GM21825 (cell line): ENCODE measurements around the gene STOX2.
"Not testable (repeated sequence)": the region's sequence is repeated elsewhere in the genome, so short reads cannot be mapped to it uniquely, and the experiment has no call there.

Experiments
- ATAC-seq: cut with Tn5 transposase; IDR thresholded peaks from one replicate; pipeline ENCODE4 v1.9.1; 2021; ENCODE audit warnings: mild to moderate bottlenecking, moderate library complexity; ENCODE audit not compliant: unreplicated experiment

Gene STOX2

GRCh38 chr4:184019667-184020623 is 114.8 kb downstream of the STOX2 start:
- ATAC-seq = no peak

- no peak for ATAC-seq
These were observed 116.3 kb downstream of the STOX2 start for GRCh38 chr4:184021389-184021788.

- ATAC-seq = no peak
These were observed 117.7 kb downstream of the STOX2 start for GRCh38 chr4:184022679-184023383.

- ATAC-seq = no peak
These were observed 119.5 kb downstream of the STOX2 start for GRCh38 chr4:184024637-184025036.

- ATAC-seq = no peak
These were observed 123.7 kb downstream of the STOX2 start for GRCh38 chr4:184028561-184029374.

- no peak for ATAC-seq
These were observed 124.9 kb downstream of the STOX2 start for GRCh38 chr4:184030036-184030435.

- no peak for ATAC-seq
These were observed 125.7 kb downstream of the STOX2 start for GRCh38 chr4:184030764-184031163.

- no peak for ATAC-seq
These were observed 127.0 kb downstream of the STOX2 start for GRCh38 chr4:184032091-184032490.

GRCh38 chr4:184039963-184040383 is 134.9 kb downstream of the STOX2 start:
- ATAC-seq = no peak

GRCh38 chr4:184041156-184041555 is 136.0 kb downstream of the STOX2 start:
- no peak for ATAC-seq

GRCh38 chr4:184046148-184046547 is 141.0 kb downstream of the STOX2 start:
- ATAC-seq = no peak

- not testable (repeated sequence) for ATAC-seq
These were observed 146.2 kb downstream of the STOX2 start for GRCh38 chr4:184051262-184051661.

GRCh38 chr4:184052616-184053015 is 147.5 kb downstream of the STOX2 start:
- no peak for ATAC-seq

- no peak for ATAC-seq
These were observed 148.3 kb downstream of the STOX2 start for GRCh38 chr4:184053434-184053833.

GRCh38 chr4:184056877-184057276 is 151.8 kb downstream of the STOX2 start:
- ATAC-seq = no peak

GRCh38 chr4:184058026-184058425 is 152.9 kb downstream of the STOX2 start:
- ATAC-seq = no peak

- ATAC-seq = no peak
These were observed 154.0 kb downstream of the STOX2 start for GRCh38 chr4:184059099-184059498.

GRCh38 chr4:184061582-184061981 is 156.5 kb downstream of the STOX2 start:
- no peak for ATAC-seq

GRCh38 chr4:184062769-184063168 is 157.7 kb downstream of the STOX2 start:
- ATAC-seq = no peak

- ATAC-seq = no peak
These were observed 159.8 kb downstream of the STOX2 start for GRCh38 chr4:184064877-184065276.
